HL-60 (cell line): ENCODE data around the gene CLSTN1.

Experiments used
- DNase-seq, 2 experiments: peaks; one replicate each; pipeline ENCODE4 v3.0.0-alpha.2; 2010 to 2020; ENCODE audit warnings: low read depth in 1 of 2, low spot score in 1 of 2
- H3K27ac ChIP-seq: fragments of 250-450 bp; sonication (Bioruptor Pico); replicated peaks from 2 replicates; pipeline ENCODE4 v1.5.1; 2020; ENCODE audit warnings: mild to moderate bottlenecking, moderate library complexity
- H3K27me3 ChIP-seq: fragments of 250-450 bp; sonication (Bioruptor Pico); 2 replicates; pipeline ENCODE4 v1.5.1; 2021; ENCODE audit warnings: mild to moderate bottlenecking, moderate library complexity; ENCODE audit not compliant: insufficient read depth, poor library complexity, severe bottlenecking
- H3K4me3 ChIP-seq: replicated peaks from 2 replicates; pipeline ENCODE4 v1.5.1; 2011; ENCODE audit warnings: mild to moderate bottlenecking, control low read depth, low read length; ENCODE audit not compliant: insufficient read depth
- CTCF ChIP-seq: IDR thresholded peaks from one replicate; pipeline ENCODE4 v1.5.1; 2011; ENCODE audit warnings: low read length, control low read depth, inconsistent platforms; ENCODE audit not compliant: insufficient read depth
- GABPA ChIP-seq: IDR thresholded peaks from 2 replicates; pipeline ENCODE4 v1.6.1; 2012; ENCODE audit warnings: low read depth
- POLR2AphosphoS5 ChIP-seq: IDR thresholded peaks from 2 replicates; pipeline ENCODE4 v1.6.1; 2012; ENCODE audit warnings: low read depth
- REST ChIP-seq: IDR thresholded peaks from 2 replicates; pipeline ENCODE4 v1.6.1; 2012; ENCODE audit warnings: low read depth; ENCODE audit not compliant: insufficient replicate concordance
- SPI1 ChIP-seq: IDR thresholded peaks from 2 replicates; pipeline ENCODE4 v1.6.1; 2012; ENCODE audit warnings: low read depth, mild to moderate bottlenecking, borderline replicate concordance

CLSTN1 gene

GRCh38 chr1:9844106-9844505, 20.3 kb upstream of the CLSTN1 start:
- Histone ChIP-seq H3K27me3 (no peaks in the 10 kb centered on the region), H3K4me3 (no peak overlapping the region), H3K27ac (no peak overlapping the region)
- no peak for DNase-seq
- TF ChIP-seq SPI1 (no peak), REST (no peak), POLR2AphosphoS5 (no peak), GABPA (no peak), CTCF (no peak)

- Histone ChIP-seq H3K27me3 (no peaks in the 10 kb centered on the region), H3K27ac (no peak overlapping the region), H3K4me3 (no peak overlapping the region)
- DNase-seq, result no peak
- no peak for TF ChIP-seq CTCF
- no peak for TF ChIP-seq POLR2AphosphoS5
- TF ChIP-seq GABPA, result no peak
- TF ChIP-seq SPI1, result no peak
- no peak for TF ChIP-seq REST
Measured at GRCh38 chr1:9843576-9843945, 19.8 kb upstream of the CLSTN1 start.

- no peak for DNase-seq
Measured at GRCh38 chr1:9842781-9843575, 19.2 kb upstream of the CLSTN1 start.

More at GRCh38 chr1:9842781-9843575, 19.2 kb upstream of the CLSTN1 start:
- Histone ChIP-seq H3K4me3 (no peak overlapping the region), H3K27ac (no peak overlapping the region), H3K27me3 (no peaks in the 10 kb centered on the region)
- TF ChIP-seq SPI1 (no peak), POLR2AphosphoS5 (no peak), REST (no peak), GABPA (no peak)
